ENCODE results near the gene VPS26A.

The VPS26A gene

DNA sequence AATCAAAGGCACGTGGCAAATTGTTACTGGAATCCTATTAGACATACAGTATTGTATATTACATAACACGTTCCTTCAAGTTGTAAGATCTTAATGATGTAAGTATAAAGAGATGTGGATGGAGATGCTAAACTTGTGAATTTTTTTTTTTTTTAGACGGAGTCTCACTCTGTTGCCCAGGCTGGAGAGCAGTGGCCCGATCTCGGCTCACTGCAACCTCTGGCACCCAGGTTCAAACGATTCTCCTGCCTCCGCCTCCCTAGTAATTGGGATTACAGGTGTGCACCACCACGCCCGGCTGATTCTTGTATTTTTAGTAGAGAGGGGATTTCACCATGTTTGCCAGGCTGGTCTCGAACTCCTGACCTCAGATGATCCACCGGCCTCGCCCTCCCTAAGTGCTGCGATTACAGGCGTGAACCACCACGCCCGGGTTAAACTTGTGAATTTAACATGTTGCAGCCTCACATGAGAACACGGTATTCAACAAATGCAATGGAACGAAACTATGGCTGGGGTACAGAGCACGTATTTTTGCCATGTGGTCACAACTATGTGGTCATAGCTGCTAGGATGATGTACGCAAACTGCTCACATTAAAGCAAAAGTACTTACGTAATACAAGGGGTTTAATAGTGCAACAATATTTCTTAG lies 55.2 kb downstream of the VPS26A start:
- DNase-seq (ENCODE audit: low read depth), result no peak

GRCh38 chr10:69179743-69180524 lies 56.0 kb downstream of the VPS26A start, which contains the start of gene SUPV3L1:
Gene SUPV3L1 (plus strand): TSS chr10:69180234. CDS start chr10:69180292, 58 bp downstream.
- peak; percentile 78 for DNase-seq (ENCODE audit: low read depth)

- DNase-seq (ENCODE audit: low read depth), result no peak
Observed at GRCh38 chr10:69180525-69181204, 56.7 kb downstream of the VPS26A start.

- DNase-seq (ENCODE audit: low read depth), result no peak
Observed at GRCh38 chr10:69181433-69181832, 57.5 kb downstream of the VPS26A start.

DNA sequence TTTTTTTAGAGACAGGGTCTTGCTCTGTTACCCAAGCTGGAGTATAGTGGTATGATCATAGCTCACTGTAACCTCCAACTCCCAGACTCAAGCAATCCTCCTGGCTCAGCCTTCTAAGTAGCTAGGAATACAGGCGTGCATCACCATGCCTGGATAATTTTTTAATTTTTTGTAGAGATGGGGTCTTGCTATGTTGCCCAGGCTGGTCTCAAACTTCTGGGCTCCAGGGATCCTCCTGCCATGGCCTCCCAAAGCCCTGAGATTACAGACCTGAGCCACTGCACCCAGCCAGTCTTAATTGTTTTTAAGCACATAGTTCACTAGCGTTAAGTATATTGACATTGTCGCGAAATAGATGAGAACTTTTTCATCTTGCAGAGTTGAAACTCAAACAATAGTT lies 58.0 kb downstream of the VPS26A start:
- DNase-seq (ENCODE audit: low read depth), result no peak

DNA sequence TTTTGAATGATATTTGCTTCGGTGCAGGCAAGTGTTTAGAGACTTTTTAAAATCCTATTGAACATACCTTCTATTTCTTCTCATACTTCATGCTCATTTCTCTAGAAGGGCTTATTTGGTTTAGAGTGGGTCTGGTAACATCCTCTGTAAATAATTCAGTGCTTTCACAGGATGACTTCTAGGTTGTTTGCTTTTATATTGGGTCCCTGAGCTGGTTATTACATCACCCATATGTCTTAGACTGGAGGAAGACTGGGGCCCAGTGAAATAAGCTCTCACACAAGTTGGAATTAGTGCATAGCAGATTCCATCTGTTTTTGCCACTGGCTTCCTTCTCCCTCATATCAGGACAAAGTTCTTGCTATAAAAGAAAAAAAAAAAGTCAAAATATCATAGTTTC lies 62.5 kb downstream of the VPS26A start:
- DNase-seq (ENCODE audit: low read depth), result no peak

DNA sequence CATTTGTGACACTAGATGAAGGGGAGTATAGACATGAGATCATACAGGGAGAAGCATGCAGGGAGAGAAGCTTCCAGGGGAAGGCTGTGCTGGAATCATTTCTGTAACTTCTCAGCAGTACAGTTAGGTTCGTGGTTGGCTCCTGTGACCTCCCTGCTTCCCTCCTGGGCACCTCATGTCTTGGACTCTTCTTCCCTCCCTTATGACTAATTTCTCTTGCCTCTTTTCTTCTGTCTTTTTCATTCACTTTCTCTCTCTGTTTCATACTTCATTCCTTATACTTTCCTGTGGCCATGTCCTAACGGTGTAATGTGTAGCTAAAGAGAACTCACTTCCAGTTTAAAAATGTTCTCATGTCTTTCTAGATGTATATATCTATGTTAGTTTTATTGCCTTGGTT lies 77.1 kb downstream of the VPS26A start:
- DNase-seq (ENCODE audit: low read depth), result no peak

DNA sequence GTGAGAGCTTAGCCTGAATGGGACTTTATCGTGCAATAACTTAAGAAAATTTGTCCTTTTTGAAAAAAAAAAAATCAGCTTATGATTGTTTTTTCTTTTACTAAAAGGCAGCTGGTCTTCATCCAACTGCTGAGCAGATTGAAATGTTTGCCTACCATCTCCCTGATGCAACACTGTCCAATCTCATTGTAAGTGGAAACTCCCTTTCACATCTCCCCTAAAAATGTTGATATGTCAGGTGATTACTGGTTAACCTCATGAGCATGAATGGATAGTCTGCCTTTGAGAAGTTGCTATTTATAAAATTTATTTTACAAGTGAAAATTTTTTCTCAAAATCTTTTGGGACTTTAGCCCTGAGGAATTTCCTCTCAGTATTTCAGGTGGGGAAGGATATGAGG lies 78.4 kb downstream of the VPS26A start:
- no peak for DNase-seq (ENCODE audit: low read depth)

DNA sequence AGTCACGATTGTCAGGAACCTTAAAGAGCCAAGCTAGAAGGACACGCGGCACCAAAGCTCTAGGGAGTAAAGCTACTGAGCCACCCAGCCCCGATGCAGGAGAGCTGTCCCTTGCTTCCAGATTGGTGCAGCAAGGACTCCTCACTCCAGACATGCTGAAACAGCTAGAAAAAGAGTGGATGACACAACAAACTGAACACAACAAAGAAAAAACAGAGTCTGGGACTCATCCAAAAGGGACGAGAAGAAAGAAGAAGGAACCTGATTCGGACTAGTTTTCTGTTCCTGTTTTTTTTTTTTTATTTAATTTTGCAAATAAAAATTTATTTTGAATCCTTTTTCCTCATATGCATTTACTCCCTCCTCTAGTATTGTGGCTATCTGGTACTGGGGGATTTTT lies 84.8 kb downstream of the VPS26A start:
- no peak for DNase-seq (ENCODE audit: low read depth)

- DNase-seq (ENCODE audit: low read depth), result no peak
Observed at GRCh38 chr10:69209787-69210484, 86.0 kb downstream of the VPS26A start.

DNA sequence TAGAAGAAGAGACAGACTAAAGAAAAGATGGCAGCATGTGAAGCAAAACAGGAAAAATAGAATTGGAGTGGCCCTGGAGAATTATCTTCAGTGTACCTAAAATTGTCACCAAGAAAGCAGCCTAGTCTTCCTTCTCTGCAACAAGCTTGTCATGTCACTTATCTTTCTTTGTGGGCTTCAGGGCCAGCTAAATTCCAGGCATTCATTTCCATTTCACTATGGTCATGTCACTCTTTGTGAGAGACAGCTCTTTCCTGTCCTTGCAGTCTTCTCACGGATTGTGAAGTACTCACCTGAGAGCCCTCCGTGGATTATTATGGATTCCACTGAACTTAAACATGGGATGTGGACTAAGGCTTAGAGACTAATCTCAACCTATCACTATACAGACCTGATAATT lies 87.1 kb downstream of the VPS26A start:
- no peak for DNase-seq (ENCODE audit: low read depth)

DNA sequence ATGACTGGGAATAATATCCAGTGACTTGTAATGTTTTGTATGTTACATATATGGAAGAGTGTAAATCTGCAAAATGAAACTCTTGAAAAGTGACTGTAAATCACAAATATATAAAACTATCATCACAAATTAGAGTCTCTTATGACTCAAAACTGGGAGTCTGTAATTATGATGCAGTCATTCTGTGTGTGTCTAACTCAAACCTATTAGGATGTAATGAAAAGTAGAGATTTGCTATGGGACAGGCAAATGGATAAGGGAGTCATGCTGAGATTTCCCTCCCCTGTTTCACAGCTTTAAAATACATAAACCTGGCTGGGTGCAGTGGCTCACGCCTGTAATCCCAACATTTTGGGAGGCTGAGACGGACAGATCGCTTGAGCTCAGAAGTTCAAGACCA lies 87.5 kb downstream of the VPS26A start:
- DNase-seq (ENCODE audit: low read depth), result no peak

DNA sequence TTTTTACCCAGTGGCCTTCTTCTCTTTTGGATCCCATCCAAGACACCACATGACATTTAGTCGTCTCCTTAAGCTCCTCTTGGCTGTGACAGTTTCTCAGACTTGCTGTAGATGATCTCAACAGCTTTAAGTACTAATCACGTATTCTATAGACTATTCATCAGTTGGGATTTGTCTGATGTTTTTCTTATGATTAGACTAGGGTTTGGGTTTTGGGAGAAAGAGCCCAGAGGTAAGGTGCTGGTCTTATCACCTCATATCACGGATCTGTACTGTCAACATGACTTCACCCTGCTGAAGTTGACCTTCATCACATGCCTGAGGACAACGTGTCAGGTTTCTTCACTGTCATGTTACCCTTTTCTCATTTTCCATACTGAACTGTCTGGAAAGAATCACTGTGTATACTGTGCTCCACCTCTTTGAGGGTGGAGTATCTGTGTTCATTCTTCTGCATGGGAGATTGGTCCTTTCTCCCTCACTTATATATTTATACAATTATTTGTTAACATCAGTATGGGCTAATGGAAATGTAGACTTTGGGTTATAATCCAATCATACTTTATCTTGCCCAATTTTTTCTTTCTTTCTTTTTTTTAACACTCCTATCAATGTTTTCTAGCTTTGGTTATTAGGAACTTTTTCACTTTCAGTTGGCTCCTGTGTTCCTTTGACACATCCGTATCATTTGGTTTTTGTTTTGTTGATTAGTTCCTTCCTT lies 89.8 kb downstream of the VPS26A start:
- DNase-seq (ENCODE audit: low read depth), result no peak

GRCh38 chr10:69214666-69215131 lies 90.7 kb downstream of the VPS26A start:
- DNase-seq (ENCODE audit: low read depth), result no peak

DNA sequence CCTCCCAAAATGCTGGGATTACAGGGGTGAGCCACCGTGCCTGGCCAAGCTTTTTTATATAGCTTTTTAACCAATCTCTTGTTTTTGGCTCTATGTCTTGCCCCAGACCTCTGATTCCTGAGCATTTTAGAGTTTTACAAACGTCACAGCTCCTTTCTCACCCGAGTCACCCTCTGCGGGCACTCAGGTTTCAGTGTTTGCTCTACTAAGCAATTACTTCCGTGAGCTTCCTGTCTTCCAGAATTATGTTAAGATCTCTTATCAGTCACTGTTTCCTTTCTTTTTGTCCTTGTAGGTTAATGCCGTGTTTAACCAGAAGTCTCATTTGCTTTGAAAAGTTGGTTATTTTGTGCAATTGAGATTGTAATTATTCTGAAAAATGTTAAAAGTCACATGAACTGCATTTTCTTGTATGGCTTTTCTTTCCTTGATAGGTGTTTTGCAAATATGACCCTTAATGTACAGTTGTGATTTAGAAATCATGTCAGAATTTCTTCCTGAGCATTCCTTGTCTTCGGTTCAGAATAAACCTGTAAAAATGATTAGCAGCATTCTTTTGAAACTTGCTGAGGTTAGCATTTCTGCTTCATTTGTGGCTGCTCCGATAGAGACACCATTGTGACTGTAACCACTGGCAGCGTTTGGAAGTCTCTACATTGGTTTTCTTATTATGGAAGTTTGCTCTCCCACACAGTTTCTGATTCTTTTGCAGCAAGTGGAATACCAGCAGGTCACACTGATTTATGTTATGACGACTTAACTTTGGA lies 91.6 kb downstream of the VPS26A start:
- no peak for DNase-seq (ENCODE audit: low read depth)

DNA sequence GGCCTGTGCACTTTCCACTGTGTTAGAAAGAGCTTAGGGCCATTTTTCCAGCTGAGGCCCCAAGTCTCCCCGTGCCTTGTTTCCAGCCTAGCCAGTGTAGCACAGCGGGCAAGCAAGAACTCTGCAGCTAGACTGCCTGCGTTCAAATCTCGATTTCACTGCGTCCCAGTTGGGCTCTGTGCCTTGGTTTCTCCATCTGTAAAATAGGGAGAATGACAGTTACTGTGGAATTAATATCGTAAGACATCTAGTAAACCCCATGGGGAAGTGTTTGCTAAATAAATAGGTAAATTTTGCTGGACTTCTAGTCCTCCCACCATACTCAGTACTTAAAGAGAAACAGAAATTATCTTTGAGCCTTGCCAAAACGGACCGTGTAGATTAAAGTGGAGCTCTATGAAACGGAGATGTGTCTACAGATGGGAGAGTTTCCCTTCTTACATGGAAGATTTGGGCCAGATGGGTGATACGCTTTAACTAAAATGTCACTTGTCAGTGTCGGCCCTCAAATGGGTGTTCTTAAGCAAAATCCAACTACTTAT lies 92.7 kb downstream of the VPS26A start:
- DNase-seq (ENCODE audit: low read depth), result no peak

DNA sequence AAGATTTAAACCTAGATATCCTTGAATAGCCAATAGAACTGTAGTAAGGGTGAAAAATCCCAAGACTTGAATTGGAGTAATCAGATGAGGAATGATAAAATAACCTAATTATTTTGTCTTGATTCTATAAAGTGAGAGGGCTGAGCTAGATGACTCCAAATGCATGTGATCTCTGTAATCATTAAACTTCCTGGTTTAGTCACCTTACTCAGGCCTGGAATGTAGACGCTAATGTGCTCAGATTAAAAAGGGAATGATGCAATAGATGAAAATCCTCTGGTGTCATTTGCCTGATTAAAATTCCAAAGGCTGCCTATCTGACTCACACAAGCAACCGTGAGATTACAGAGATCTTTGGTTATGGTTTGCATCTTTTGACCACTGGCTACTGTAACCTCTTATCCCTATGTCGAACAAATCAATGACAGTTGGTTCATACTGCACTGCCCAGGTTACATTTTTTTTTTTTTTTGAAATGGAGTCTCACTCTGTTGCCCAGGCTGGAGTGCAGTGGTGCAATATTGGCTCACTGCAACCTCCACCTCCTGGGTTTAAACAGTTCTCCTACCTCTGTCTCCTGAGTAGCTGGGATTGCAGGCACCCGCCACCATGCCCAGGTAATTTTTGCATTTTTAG lies 93.3 kb downstream of the VPS26A start:
- no peak for DNase-seq (ENCODE audit: low read depth)

DNA sequence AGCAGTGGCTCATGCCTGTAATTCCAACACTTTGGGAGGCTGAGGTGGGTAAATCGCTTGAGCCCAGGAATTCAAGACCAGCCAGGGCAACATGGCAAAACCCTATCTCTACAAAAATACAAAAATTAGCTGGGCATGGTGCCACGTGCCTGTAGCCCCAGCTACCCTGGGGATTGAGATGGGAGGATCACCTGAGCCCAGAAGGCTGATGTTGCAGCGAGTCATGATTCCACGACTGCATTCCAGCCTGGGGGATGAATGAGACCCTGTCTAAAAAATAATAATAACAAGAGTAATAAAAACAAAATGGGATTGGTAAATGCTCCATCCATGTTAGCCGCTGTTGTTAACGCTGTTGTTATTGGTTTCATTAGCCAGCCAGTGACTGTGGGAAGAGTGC lies 94.9 kb downstream of the VPS26A start:
- DNase-seq (ENCODE audit: low read depth), result no peak

GRCh38 chr10:69220041-69220451 lies 96.1 kb downstream of the VPS26A start, which contains the start of gene HKDC1:
Gene HKDC1 (plus strand): TSS chr10:69220332. CDS start chr10:69220436, 104 bp downstream.
- no peak for DNase-seq (ENCODE audit: low read depth)

DNA sequence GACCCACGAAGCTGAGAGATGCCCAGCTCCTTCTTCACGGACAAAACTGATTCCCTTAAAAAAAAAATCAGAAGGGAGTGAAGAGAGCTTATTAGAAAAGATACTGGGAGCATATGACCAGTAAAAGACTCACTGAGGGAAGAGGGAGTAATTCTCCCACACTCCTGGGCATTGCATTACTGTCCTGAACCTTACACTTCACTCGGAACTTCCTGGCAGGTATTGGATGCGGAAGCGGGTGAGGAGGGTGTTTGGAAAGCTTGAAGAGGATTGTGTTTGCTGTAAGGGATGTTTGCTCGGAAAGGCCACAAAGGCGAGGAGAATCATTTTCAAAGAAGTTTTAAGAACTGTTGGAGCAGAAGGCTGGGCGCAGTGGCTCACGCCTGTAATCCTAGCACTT lies 96.5 kb downstream of the VPS26A start:
- no peak for DNase-seq (ENCODE audit: low read depth)

Data from stimulated activated CD8-positive, alpha-beta memory T cell treated with anti-CD3 and anti-CD28 coated beads, Interleukin-4, amount 100 ng/mL, for 24 hours (primary cell).